Measurements from ENCODE around the gene TRMT10B.

GRCh38 chr9:37745970-37746369 is 7.6 kb upstream of the TRMT10B start:
- no peak for TF ChIP-seq ZNF384 (IDR thresholded peaks at IDR 0.05)
- TF ChIP-seq FOXM1 (IDR thresholded peaks at IDR 0.05; ENCODE audit: borderline replicate concordance) = no peak
- no peak for TF ChIP-seq ELF4 (IDR thresholded peaks at IDR 0.05)
- no peak for TF ChIP-seq HDGF (IDR thresholded peaks at IDR 0.05; ENCODE audit: borderline replicate concordance)
- no peak for TF ChIP-seq L3MBTL2 (conservative IDR thresholded peaks at IDR 0.05)
- TF ChIP-seq SP1 (IDR thresholded peaks at IDR 0.05) = no peak
- TF ChIP-seq LEF1 (IDR thresholded peaks at IDR 0.05; ENCODE audit: borderline replicate concordance) = no peak
- no peak for TF ChIP-seq FOXA1 (IDR thresholded peaks at IDR 0.05)
- no peak for TF ChIP-seq TARDBP (IDR thresholded peaks at IDR 0.05)

Data from HEK293T (cell line).